ENCODE results near the gene PIPOX.

PIPOX gene

GRCh38 chr17:29020576-29020975 lies 22.4 kb upstream of the PIPOX start:
- no peak for DNase-seq

- no peak for DNase-seq
Measured at GRCh38 chr17:29021226-29021625, 21.7 kb upstream of the PIPOX start.

- DNase-seq = no peak
Measured at GRCh38 chr17:29022074-29022473, 20.9 kb upstream of the PIPOX start.

- DNase-seq = no peak
Measured at GRCh38 chr17:29024316-29024952, 18.5 kb upstream of the PIPOX start.

GRCh38 chr17:29031488-29031887 lies 11.5 kb upstream of the PIPOX start:
- no peak for DNase-seq

GRCh38 chr17:29032013-29032856 lies 10.7 kb upstream of the PIPOX start:
- DNase-seq = no peak

GRCh38 chr17:29032857-29033197 lies 10.1 kb upstream of the PIPOX start:
- no peak for DNase-seq

GRCh38 chr17:29034510-29034909 lies 8.4 kb upstream of the PIPOX start:
- DNase-seq = no peak

GRCh38 chr17:29036584-29036983 lies 6.4 kb upstream of the PIPOX start:
- DNase-seq = no peak

- DNase-seq = no peak
Measured at GRCh38 chr17:29037739-29038084, 5.2 kb upstream of the PIPOX start.

GRCh38 chr17:29038085-29038795 lies 4.7 kb upstream of the PIPOX start:
- DNase-seq = no peak

GRCh38 chr17:29039764-29040598 lies 3.0 kb upstream of the PIPOX start:
- no peak for DNase-seq

GRCh38 chr17:29041091-29041490 lies 1.9 kb upstream of the PIPOX start:
- DNase-seq = no peak

GRCh38 chr17:29041571-29041970 lies 1.4 kb upstream of the PIPOX start:
- no peak for DNase-seq

- no peak for DNase-seq
Measured at GRCh38 chr17:29042026-29042678, 789 bp upstream of the PIPOX start.

GRCh38 chr17:29043539-29044145 lies 701 bp downstream of the PIPOX start:
- no peak for DNase-seq

GRCh38 chr17:29045026-29045425 lies 2.1 kb downstream of the PIPOX start:
- no peak for DNase-seq

GRCh38 chr17:29045734-29046472 lies 3.0 kb downstream of the PIPOX start:
- no peak for DNase-seq

GRCh38 chr17:29046473-29046839 lies 3.5 kb downstream of the PIPOX start:
- no peak for DNase-seq

GRCh38 chr17:29048440-29049368 lies 5.8 kb downstream of the PIPOX start:
- no peak for DNase-seq

Data from CD4-positive, alpha-beta T cell treated with Interleukin-17A for 4 hours (primary cell).